Measurements from ENCODE around the gene OTOF. TPM values are rescaled to one million over a fixed set of nuclear protein-coding genes. Genes with fewer than 3 reads are reported as not detected.
A peak's percentile ranks its signal among the peaks of the same experiment; 100 is the strongest.

The OTOF gene
- total and polyA plus RNA-seq, 2 experiments from 2014 or later = 0.10 to 0.33 TPM

- Histone ChIP-seq H3K27me3 (no peaks in the 10 kb centered on the region), H4K20me1 (ENCODE audit: insufficient read depth, poor library complexity, severe bottlenecking) (no peaks in the 10 kb centered on the region), H3K27ac (no peak overlapping the region), H3K36me3 (replicated peaks; ENCODE audit: insufficient read depth, low read depth) (no peaks in the 10 kb centered on the region), H3K79me2 (no peaks in the 10 kb centered on the region), H3K4me2 (no peak overlapping the region), H3K9me3 (ENCODE audit: low read depth) (no peaks in the 10 kb centered on the region), H3K9me2 (replicated peaks; ENCODE audit: insufficient read depth) (no peaks in the 10 kb centered on the region), H3K4me1 (ENCODE audit: insufficient read depth) (no peaks in the 10 kb centered on the region), H3K4me3 (no peak overlapping the region), H2AFZ (no peak overlapping the region)
- no peak for TF ChIP-seq EZH2 (IDR thresholded peaks at IDR 0.05; ENCODE audit: borderline replicate concordance)
- no peak for TF ChIP-seq EZH2phosphoT487 (IDR thresholded peaks at IDR 0.05; ENCODE audit: low read depth, severe bottlenecking, unreplicated experiment)
- TF ChIP-seq, protein P1, sequence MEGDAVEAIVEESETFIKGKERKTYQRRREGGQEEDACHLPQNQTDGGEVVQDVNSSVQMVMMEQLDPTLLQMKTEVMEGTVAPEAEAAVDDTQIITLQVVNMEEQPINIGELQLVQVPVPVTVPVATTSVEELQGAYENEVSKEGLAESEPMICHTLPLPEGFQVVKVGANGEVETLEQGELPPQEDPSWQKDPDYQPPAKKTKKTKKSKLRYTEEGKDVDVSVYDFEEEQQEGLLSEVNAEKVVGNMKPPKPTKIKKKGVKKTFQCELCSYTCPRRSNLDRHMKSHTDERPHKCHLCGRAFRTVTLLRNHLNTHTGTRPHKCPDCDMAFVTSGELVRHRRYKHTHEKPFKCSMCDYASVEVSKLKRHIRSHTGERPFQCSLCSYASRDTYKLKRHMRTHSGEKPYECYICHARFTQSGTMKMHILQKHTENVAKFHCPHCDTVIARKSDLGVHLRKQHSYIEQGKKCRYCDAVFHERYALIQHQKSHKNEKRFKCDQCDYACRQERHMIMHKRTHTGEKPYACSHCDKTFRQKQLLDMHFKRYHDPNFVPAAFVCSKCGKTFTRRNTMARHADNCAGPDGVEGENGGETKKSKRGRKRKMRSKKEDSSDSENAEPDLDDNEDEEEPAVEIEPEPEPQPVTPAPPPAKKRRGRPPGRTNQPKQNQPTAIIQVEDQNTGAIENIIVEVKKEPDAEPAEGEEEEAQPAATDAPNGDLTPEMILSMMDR (IDR thresholded peaks at IDR 0.05; ENCODE audit: poor library complexity) = no peak
- no peak for DNase-seq (ENCODE audit: low spot score)
- WGBS (ENCODE audit: low lambda C conversion rate, missing lambda C conversion rate) = 92% methylated on average over 25 of the region's 25 CpGs
These were observed 14.4 kb downstream of the OTOF start for GRCh38 chr2:26463244-26464192.

DNA sequence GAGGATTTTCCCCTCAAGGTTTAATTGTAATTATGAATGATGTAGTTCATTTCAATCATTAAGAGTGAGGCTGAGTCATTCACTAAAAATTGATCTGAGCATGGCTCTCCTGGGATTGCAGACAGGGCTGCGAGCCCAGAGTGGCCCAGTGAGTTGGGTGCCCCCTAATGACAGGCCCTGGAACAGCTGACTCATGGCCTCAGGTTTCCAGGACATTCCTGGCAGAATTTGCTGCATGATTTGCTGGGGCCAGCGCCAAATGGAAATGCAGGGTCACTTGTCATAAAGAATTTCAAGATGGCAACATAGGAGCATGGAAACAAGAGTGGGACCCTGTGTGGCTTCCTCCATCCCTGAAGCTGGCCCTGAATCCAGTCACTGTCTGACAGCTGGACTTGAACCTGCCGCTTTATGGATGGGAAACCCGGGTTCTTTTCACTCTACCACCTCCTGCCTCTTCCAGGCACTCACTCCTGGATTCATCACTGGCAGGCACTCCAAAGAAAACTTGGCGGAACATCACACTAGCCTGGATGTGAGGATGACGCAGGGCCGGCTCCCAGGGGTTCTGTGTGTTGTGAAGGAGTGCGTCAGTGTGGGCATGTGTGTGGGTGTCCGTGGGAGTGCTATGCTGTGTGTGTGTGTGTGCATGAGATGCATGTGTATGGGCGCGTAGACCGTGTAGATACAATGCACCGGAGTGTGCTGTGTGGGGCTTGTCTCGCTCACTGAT, 15.2 kb downstream of the OTOF start:
- H3K27ac ChIP-seq = no peak overlapping the region
- peak; percentile 77 for DNase-seq (ENCODE audit: low spot score)
- H4K20me1 ChIP-seq (ENCODE audit: insufficient read depth, poor library complexity, severe bottlenecking) = no peaks in the 10 kb centered on the region
- H2AFZ ChIP-seq = no peak overlapping the region
- no peaks in the 10 kb centered on the region for H3K79me2 ChIP-seq
- TF ChIP-seq, protein P1 (IDR thresholded peaks at IDR 0.05; ENCODE audit: poor library complexity) = peak; percentile 54
- TF ChIP-seq EZH2phosphoT487 (IDR thresholded peaks at IDR 0.05; ENCODE audit: low read depth, severe bottlenecking, unreplicated experiment) = no peak
- TF ChIP-seq EZH2 (IDR thresholded peaks at IDR 0.05; ENCODE audit: borderline replicate concordance) = no peak
- H3K36me3 ChIP-seq (replicated peaks; ENCODE audit: insufficient read depth, low read depth) = no peaks in the 10 kb centered on the region
- no peaks in the 10 kb centered on the region for H3K27me3 ChIP-seq
- no peak overlapping the region for H3K4me3 ChIP-seq
- no peak overlapping the region for H3K4me2 ChIP-seq
- H3K4me1 ChIP-seq (ENCODE audit: insufficient read depth) = peaks cover 3% of the 10 kb centered on the region
- no peaks in the 10 kb centered on the region for H3K9me2 ChIP-seq (replicated peaks; ENCODE audit: insufficient read depth)
- 91% methylated on average over 14 of the region's 14 CpGs for WGBS (ENCODE audit: low lambda C conversion rate, missing lambda C conversion rate)
- no peaks in the 10 kb centered on the region for H3K9me3 ChIP-seq (ENCODE audit: low read depth)

DNA sequence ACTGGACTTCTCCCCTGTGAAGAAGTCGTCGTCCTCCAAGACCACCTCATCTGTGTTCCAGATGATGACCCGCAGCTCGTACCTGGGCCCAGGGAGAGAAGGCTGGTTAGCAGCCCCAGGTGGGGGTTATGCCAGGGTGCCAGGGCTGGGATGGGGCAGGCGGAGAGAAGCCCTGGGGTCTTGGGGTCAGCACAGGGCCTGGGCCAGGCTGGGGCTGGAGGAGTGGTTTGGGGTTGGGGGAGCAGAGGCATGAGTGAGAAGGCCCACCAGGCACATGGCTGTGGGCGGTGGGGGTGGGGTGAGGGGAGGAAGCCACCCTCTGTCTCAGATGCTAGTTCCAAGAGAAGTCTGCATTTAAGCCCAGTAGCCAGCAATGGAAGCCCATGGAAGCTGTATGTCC, 15.8 kb downstream of the OTOF start:
- Histone ChIP-seq H3K9me3 (ENCODE audit: low read depth) (no peaks in the 10 kb centered on the region), H3K4me2 (no peak overlapping the region), H3K4me1 (ENCODE audit: insufficient read depth) (peaks cover 9% of the 10 kb centered on the region), H2AFZ (no peak overlapping the region), H3K27ac (no peak overlapping the region), H3K79me2 (no peaks in the 10 kb centered on the region), H3K36me3 (replicated peaks; ENCODE audit: insufficient read depth, low read depth) (no peaks in the 10 kb centered on the region), H3K27me3 (no peaks in the 10 kb centered on the region), H3K4me3 (no peak overlapping the region), H4K20me1 (ENCODE audit: insufficient read depth, poor library complexity, severe bottlenecking) (no peaks in the 10 kb centered on the region), H3K9me2 (replicated peaks; ENCODE audit: insufficient read depth) (no peaks in the 10 kb centered on the region)
- WGBS (ENCODE audit: low lambda C conversion rate, missing lambda C conversion rate) = 94% methylated on average over 6 of the region's 6 CpGs
- no peak for DNase-seq (ENCODE audit: low spot score)
- TF ChIP-seq, protein P1 (IDR thresholded peaks at IDR 0.05; ENCODE audit: poor library complexity) = no peak
- TF ChIP-seq EZH2phosphoT487 (IDR thresholded peaks at IDR 0.05; ENCODE audit: low read depth, severe bottlenecking, unreplicated experiment) (no peak), EZH2 (IDR thresholded peaks at IDR 0.05; ENCODE audit: borderline replicate concordance) (no peak)
